GM19324 (cell line): ENCODE data around the gene CTDSP2.
"Not testable (repeated sequence)": the region's sequence is repeated elsewhere in the genome, so short reads cannot be mapped to it uniquely, and the experiment has no call there.

Source experiments
- ATAC-seq: cut with Tn5 transposase; IDR thresholded peaks from one replicate; pipeline ENCODE4 v1.9.1; 2021; ENCODE audit warnings: mild to moderate bottlenecking, moderate library complexity; ENCODE audit not compliant: unreplicated experiment, low FRiP score

Gene CTDSP2

GRCh38 chr12:57836442-57837375, 9.8 kb downstream of the CTDSP2 start:
- peak; percentile 41 for ATAC-seq

- no peak for ATAC-seq
Measured at GRCh38 chr12:57835366-57836288, 10.9 kb downstream of the CTDSP2 start.

GRCh38 chr12:57834086-57834876, 12.2 kb downstream of the CTDSP2 start:
- ATAC-seq = no peak

GRCh38 chr12:57833672-57834071, 12.9 kb downstream of the CTDSP2 start:
- no peak for ATAC-seq

GRCh38 chr12:57832966-57833365, 13.6 kb downstream of the CTDSP2 start:
- ATAC-seq = no peak

- no peak for ATAC-seq
Measured at GRCh38 chr12:57830393-57830792, 16.1 kb downstream of the CTDSP2 start.

- ATAC-seq = no peak
Measured at GRCh38 chr12:57829025-57829777, 17.3 kb downstream of the CTDSP2 start.

GRCh38 chr12:57826966-57827365, 19.6 kb downstream of the CTDSP2 start:
- no peak for ATAC-seq

- ATAC-seq = no peak
Measured at GRCh38 chr12:57826400-57826799, 20.1 kb downstream of the CTDSP2 start.

GRCh38 chr12:57825451-57825850, 21.1 kb downstream of the CTDSP2 start:
- no peak for ATAC-seq

- no peak for ATAC-seq
Measured at GRCh38 chr12:57823908-57824640, 22.5 kb downstream of the CTDSP2 start.

GRCh38 chr12:57823131-57823907, 23.2 kb downstream of the CTDSP2 start:
- no peak for ATAC-seq

- ATAC-seq = no peak
Measured at GRCh38 chr12:57822392-57823130, 24.0 kb downstream of the CTDSP2 start.

- ATAC-seq = no peak
Measured at GRCh38 chr12:57821474-57822214, 24.9 kb downstream of the CTDSP2 start.

- not testable (repeated sequence) for ATAC-seq
Measured at GRCh38 chr12:57821015-57821414, 25.5 kb downstream of the CTDSP2 start.

- not testable (repeated sequence) for ATAC-seq
Measured at GRCh38 chr12:57820119-57820518, 26.4 kb downstream of the CTDSP2 start.

- ATAC-seq = not testable (repeated sequence)
Measured at GRCh38 chr12:57817990-57818331, 28.6 kb downstream of the CTDSP2 start.
